Ovary (tissue), 10 donors: ENCODE data around the gene KRT80. TPM values are rescaled to one million over a fixed set of nuclear protein-coding genes. Genes with fewer than 3 reads are reported as not detected.
"Not testable (repeated sequence)": the region's sequence is repeated elsewhere in the genome, so short reads cannot be mapped to it uniquely, and the experiment has no call there.

Source experiments
- DNase-seq, 5 donors: peaks; one replicate each; pipeline ENCODE4 v3.0.0-alpha.2; 2019 to 2020
- H3K27ac ChIP-seq, 2 donors: fragments of 200-600 bp; one replicate each; pipeline versions ENCODE4 v1.5.1 to v1.8.0; 2019 to 2022
- H3K27me3 ChIP-seq: fragments of 200-600 bp; one replicate; pipeline ENCODE4 v1.8.0; 2022
- H3K36me3 ChIP-seq: fragments of 200-600 bp; sonication (generic); one replicate; pipeline ENCODE4 v1.5.1; 2019
- H3K4me1 ChIP-seq: one replicate; pipeline ENCODE4 v1.8.1; 2013; ENCODE audit warnings: mild to moderate bottlenecking, moderate library complexity; ENCODE audit not compliant: insufficient read depth
- H3K4me3 ChIP-seq: fragments of 200-600 bp; sonication (generic); one replicate; pipeline ENCODE4 v1.5.1; 2017
- H3K9me3 ChIP-seq, 2 donors: fragments of 200-600 bp in 1 of 2; sonication (generic) in 1 of 2; one replicate each; pipeline versions ENCODE4 v1.5.1 to v1.8.1; 2013 to 2019; ENCODE audit warnings: mild to moderate bottlenecking in 1 of 2, moderate library complexity in 1 of 2
- EP300 ChIP-seq: sonication (generic); formaldehyde crosslinking; IDR thresholded peaks from one replicate; pipeline ENCODE4 v1.6.1; 2017; ENCODE audit warnings: antibody characterized with exemption
- POLR2A ChIP-seq: fragments of 450-650 bp; IDR thresholded peaks from one replicate; pipeline ENCODE4 v1.6.1; 2017; ENCODE audit warnings: antibody characterized with exemption, mild to moderate bottlenecking, moderate library complexity
- WGBS, 3 donors: extraction: QIAGEN DNeasy Blood & Tissue Kit in 1 of 3; methylation state at CpG; one replicate each; pipeline versions ENCODE4 v1.1.5 to v1.1.7; 2013 to 2017; 5-methylcytosine and 5-hydroxymethylcytosine counted together
- intact Hi-C, 4 donors: fragments of 100-400 bp; cut with DNase I; formaldehyde crosslinking; loops; one replicate each; pipeline versions ENCODE4 v1.11.0 to v1.15.1; 2022 to 2023
- long read RNA-seq, 3 donors: library from polyadenylated mRNA in 2 of 3; unstranded in 2 of 3; transcript quantifications; one replicate each; pipeline ENCODE4 v2.0.0 and lab custom pipeline, GENCODE V29; 2021 to 2026
- polyA plus RNA-seq, 2 donors: library from polyadenylated mRNA; stranded (reverse); fragments of 200-250 nt in 1 of 2; fragments of 350-450 nt in 1 of 2; fragmentation: Illumina TruSeq in 1 of 2; extraction: RNeasy Lipid Tissue Mini Kit (QIAGEN cat#74804) in 1 of 2; gene quantifications; one replicate each; pipeline ENCODE4 v1.2.3, GENCODE V29; 2013 to 2014
- total RNA-seq, 7 donors: library from RNA; depleted of rRNA in 2 of 7; stranded (reverse); fragments of >200 nt in 2 of 7; fragmentation: NEBNext Ultra II Directional in 3 of 7; extraction: Animal tissue kit (Norgen Biotek cat#: 25700) in 3 of 7; gene quantifications; one replicate each; pipeline versions ENCODE4 v1.1.0 to v1.2.4, GENCODE V29; 2016 to 2023
- TF ChIP-seq, protein P1 (sequence below), 3 donors: fragments of 450-650 bp in 2 of 3; fragments of 200-600 bp in 1 of 3; IDR thresholded peaks; one replicate each; pipeline versions ENCODE4 v1.5.1 to v1.8.0; 2016 to 2022; ENCODE audit warnings: antibody characterized with exemption in 3 of 3, mild to moderate bottlenecking in 1 of 3
- donor health status: DM: no; HTN: no; CAD: no; lungs with moderate emphysema.
- donor health status: DM: no; HTN: no; CAD: no.
- donor health status: Bipolar disorder and iron deficiency.
- donor health status: DM: yes; HTN: yes; CAD: no.
- donor health status: DM: no; HTN: no; CAD: no.
- donor health status: DM: yes; HTN: yes; CAD: no.

Gene KRT80
- total RNA-seq (10 to 100 TPM in 1 of 7 donors, 1 to 10 TPM in 2, under 1 TPM in 3, not detected in 1; 0.05 to 13.2 (median 0.99) TPM), polyA plus RNA-seq (1 to 10 TPM in 1 of 2 donors, under 1 TPM in 1; 0.11 to 6.2 TPM)
- long read RNA-seq, donor 1: 0 reads
- long read RNA-seq, donor 2, partial matches to known transcripts: 19 of 19 reads
- long read RNA-seq, donor 2, other reads (novel, unspliced or antisense): 0 of 19 reads
- long read RNA-seq, donor 3, partial matches to known transcripts: 1 of 1 reads
- long read RNA-seq, donor 3, other reads (novel, unspliced or antisense): 0 of 1 reads

DNA sequence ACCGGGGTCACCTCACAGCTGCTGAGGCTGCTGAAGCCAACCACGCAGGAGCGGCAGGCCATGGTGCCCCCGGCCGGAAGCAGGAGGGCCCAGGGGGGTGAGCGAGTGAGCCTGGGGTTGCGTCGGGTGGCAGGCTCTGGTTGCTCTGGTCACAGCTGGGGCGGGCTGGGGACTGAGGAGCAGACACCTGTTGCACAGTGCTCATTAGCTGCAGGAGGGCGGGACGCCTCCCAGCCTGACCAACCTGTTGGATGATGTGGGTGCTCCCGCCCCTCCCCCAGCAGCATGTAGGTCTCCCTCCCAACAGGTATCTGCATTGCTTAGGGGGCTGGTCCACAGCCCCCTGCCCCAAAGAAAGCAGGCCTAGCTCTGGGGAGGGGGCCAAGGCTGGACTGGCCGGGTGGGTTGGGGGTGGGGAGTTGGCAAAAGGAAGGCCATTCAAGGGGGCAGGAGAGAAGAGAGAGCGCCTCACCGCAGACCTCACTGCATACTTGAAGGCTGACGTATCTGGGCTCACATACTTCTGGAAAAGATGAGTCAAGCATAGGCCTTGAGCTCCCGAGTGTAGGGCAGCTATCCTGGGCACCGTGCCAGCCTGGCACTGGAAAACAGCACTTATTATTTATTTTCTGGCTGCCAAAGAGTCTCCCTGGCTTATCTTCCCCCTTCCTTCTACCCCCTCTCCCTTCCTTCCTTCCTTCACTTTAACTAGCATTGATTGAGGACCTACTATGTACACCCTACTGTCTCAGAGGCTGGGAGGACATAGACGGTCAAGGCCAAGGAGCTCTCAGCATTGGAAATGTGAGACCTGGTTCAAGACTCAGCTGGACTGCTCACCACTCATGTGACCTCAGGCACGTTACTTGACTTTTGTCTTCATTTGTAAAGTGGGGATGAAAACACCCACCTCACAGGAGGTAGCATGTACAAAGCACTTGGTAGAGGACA is at the start of gene KRT80:
Gene KRT80, minus strand, starts transcription at position 174 of the 951 bp plus-strand sequence. Its CDS starts 112 bp downstream, at position 62.
- peak within 1 kb of the TSS; percentile 47 to 54 for H3K27ac ChIP-seq
- H3K4me1 ChIP-seq: peaks cover 24% of the 10 kb centered on the region
- H3K27me3 ChIP-seq: no peaks in the 10 kb centered on the region
- H3K4me3 ChIP-seq: no peak within 1 kb of the TSS
- peak; percentile 88 to 94 (median 92) for DNase-seq
- H3K36me3 ChIP-seq: no peaks in the 10 kb centered on the region
- no peaks in the 10 kb centered on the region for H3K9me3 ChIP-seq
- TF ChIP-seq POLR2A (no peak), EP300 (no peak)
- TF ChIP-seq, protein P1, sequence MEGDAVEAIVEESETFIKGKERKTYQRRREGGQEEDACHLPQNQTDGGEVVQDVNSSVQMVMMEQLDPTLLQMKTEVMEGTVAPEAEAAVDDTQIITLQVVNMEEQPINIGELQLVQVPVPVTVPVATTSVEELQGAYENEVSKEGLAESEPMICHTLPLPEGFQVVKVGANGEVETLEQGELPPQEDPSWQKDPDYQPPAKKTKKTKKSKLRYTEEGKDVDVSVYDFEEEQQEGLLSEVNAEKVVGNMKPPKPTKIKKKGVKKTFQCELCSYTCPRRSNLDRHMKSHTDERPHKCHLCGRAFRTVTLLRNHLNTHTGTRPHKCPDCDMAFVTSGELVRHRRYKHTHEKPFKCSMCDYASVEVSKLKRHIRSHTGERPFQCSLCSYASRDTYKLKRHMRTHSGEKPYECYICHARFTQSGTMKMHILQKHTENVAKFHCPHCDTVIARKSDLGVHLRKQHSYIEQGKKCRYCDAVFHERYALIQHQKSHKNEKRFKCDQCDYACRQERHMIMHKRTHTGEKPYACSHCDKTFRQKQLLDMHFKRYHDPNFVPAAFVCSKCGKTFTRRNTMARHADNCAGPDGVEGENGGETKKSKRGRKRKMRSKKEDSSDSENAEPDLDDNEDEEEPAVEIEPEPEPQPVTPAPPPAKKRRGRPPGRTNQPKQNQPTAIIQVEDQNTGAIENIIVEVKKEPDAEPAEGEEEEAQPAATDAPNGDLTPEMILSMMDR (IDR thresholded peaks at IDR 0.05): no peak
- 35 to 59% (median 52%) methylated on average over 15 to 20 of the region's 20 CpGs for WGBS, 3 donors
- intact Hi-C loops: no loop called here

DNA sequence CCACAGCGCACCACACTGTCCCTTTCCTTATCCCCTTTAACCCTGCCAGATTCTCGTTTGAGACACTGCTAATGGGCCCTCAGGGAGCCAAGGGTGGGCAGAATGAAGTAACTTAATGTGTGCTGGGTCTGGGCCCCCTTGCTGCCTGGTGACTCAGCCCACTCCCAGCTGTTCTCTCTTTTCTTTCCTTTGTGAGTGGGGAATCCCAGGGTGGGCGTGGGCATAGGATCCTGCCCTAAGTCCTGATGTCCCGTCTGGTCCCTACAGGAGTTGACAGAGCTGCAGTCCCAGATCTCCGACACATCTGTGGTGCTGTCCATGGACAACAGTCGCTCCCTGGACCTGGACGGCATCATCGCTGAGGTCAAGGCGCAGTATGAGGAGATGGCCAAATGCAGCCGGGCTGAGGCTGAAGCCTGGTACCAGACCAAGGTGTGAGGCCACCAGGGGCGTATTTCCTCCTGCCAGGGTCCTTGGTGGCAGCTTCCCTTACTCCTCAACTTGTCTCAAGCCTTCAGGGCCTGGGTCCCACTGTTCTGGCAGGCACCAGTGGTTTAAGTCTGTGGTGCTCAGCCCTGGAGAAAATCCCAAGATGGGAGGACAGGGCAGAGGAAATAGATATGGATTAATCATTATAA is 49.5 kb upstream of the KRT80 start:
- 71 to 87% (median 78%) methylated on average over 11 of the region's 11 CpGs for WGBS, 3 donors
- no peaks in the 10 kb centered on the region for H3K27me3 ChIP-seq
- H3K36me3 ChIP-seq: no peaks in the 10 kb centered on the region
- no peak for TF ChIP-seq EP300
- TF ChIP-seq, protein P1 (IDR thresholded peaks at IDR 0.05): no peak
- no peak for TF ChIP-seq POLR2A
- intact Hi-C loops: no loop called here
- no peak for DNase-seq
- H3K4me3 ChIP-seq: no peak overlapping the region
- H3K27ac ChIP-seq: no peak overlapping the region
- peaks cover 7% of the 10 kb centered on the region for H3K4me1 ChIP-seq
- no peaks in the 10 kb centered on the region for H3K9me3 ChIP-seq

DNA sequence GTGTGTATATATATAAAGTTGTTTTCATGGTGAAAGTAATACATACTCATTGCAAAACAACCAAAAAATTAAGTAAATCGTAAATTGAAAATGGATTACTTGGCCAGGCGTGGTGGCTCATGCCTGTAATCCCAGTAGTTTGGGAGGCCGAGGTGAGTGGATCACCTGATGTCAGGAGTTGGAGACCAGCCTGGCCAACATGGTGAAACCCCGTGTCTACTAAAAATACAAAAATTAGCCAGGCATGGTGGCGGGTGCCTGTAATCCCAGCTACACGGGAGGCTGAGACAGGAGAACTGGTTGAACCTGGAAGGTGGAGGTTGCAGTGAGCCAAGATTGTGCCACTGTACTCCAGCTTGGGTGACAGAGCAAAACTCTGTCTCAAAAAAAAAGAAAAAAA is 48.4 kb upstream of the KRT80 start:
- not testable (repeated sequence) for DNase-seq
- 88 to 91% (median 88%) methylated on average over 6 of the region's 6 CpGs for WGBS, 3 donors

DNA sequence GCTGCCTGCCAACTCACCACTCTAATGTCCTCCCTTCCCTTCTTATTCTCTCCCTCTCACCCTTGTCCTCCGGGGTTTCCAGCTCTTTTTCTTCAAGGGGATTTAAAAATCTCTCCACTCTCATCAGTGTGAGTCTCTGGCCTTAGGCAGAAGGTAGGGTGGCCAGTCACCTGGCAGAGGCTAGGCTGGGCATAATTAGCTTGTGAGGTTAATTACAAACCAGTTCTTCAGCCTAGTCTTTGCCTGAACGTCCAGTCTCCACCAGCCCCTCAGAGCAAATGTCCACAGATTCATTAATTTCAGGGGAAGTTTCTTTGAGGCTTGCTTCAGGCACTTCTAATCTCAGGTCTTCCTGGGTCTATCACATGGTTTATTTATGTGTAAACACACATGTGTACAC is 48.0 kb upstream of the KRT80 start:
- H3K4me3 ChIP-seq: no peak overlapping the region
- no peaks in the 10 kb centered on the region for H3K9me3 ChIP-seq
- DNase-seq: no peak
- TF ChIP-seq POLR2A (no peak), EP300 (no peak)
- TF ChIP-seq, protein P1 (IDR thresholded peaks at IDR 0.05): no peak
- H3K4me1 ChIP-seq: peaks cover 7% of the 10 kb centered on the region
- WGBS, 3 donors: 49 to 53% (median 51%) methylated on average over 2 of the region's 2 CpGs
- no peaks in the 10 kb centered on the region for H3K36me3 ChIP-seq
- intact Hi-C loops: no loop called here
- no peaks in the 10 kb centered on the region for H3K27me3 ChIP-seq
- no peak overlapping the region for H3K27ac ChIP-seq

More for the DNA sequence above, 48.4 kb upstream of the KRT80 start:
- H3K36me3 ChIP-seq, intact Hi-C loops, H3K27ac ChIP-seq, H3K27me3 ChIP-seq, H3K9me3 ChIP-seq, H3K4me3 ChIP-seq, H3K4me1 ChIP-seq: not testable (repeated sequence)
